SK-N-SH treated with all-trans-retinoic acid at 6 μM for 48 hours (cell line): ENCODE results near the gene SPINK2.
A peak's percentile ranks its signal among the peaks of the same experiment; 100 is the strongest.

Experiments used
- ATAC-seq: fragments of 200-7000 bp; cut with Tn5 transposase; 3 replicates; pipeline ENCODE4 v1.9.1; 2020; ENCODE audit warnings: mild to moderate bottlenecking, moderate library complexity
- ARNTL ChIP-seq: fragments of 450-650 bp; formaldehyde crosslinking; IDR thresholded peaks from 2 replicates; pipeline ENCODE4 v1.5.0; 2020; ENCODE audit warnings: low read depth, mild to moderate bottlenecking, moderate library complexity, borderline replicate concordance
- ESRRG ChIP-seq: fragments of 250-450 bp; sonication (Bioruptor Pico); IDR thresholded peaks from 2 replicates; pipeline ENCODE4 v1.6.1; 2021; ENCODE audit warnings: mild to moderate bottlenecking
- GLIS3 ChIP-seq: fragments of 250-450 bp; sonication (Bioruptor Pico); IDR thresholded peaks from 2 replicates; pipeline ENCODE4 v1.5.0; 2020; ENCODE audit warnings: mild to moderate bottlenecking, moderate library complexity
- ISL1 ChIP-seq: fragments of 250-450 bp; sonication (Bioruptor Pico); IDR thresholded peaks from 2 replicates; pipeline ENCODE4 v2.1.2; 2022; ENCODE audit warnings: mild to moderate bottlenecking, moderate library complexity
- POU6F1 ChIP-seq: fragments of 250-450 bp; sonication (Bioruptor Pico); IDR thresholded peaks from 2 replicates; pipeline ENCODE4 v1.8.0; 2021; ENCODE audit warnings: low read depth, mild to moderate bottlenecking, moderate library complexity, borderline replicate concordance
- PPARA ChIP-seq: fragments of 250-450 bp; sonication (Bioruptor Pico); IDR thresholded peaks from 2 replicates; pipeline ENCODE4 v1.5.0; 2020; ENCODE audit warnings: mild to moderate bottlenecking, borderline replicate concordance
- SNAI2 ChIP-seq: fragments of 250-450 bp; sonication (Bioruptor Pico); IDR thresholded peaks from 2 replicates; pipeline ENCODE4 v1.5.0; 2020; ENCODE audit warnings: mild to moderate bottlenecking, moderate library complexity
- TCF4 ChIP-seq: fragments of 250-450 bp; sonication (Bioruptor Pico); IDR thresholded peaks from 2 replicates; pipeline ENCODE4 v1.8.0; 2021; ENCODE audit warnings: mild to moderate bottlenecking, moderate library complexity, borderline replicate concordance
- TOX ChIP-seq: fragments of 250-450 bp; sonication (Bioruptor Pico); IDR thresholded peaks from 2 replicates; pipeline ENCODE4 v1.8.0; 2021; ENCODE audit warnings: mild to moderate bottlenecking, moderate library complexity, borderline replicate concordance
- ZFP3 ChIP-seq: fragments of 250-450 bp; sonication (Bioruptor Pico); IDR thresholded peaks from 2 replicates; pipeline ENCODE4 v1.5.0; 2020; ENCODE audit warnings: mild to moderate bottlenecking, moderate library complexity
- ZFP30 ChIP-seq: fragments of 450-650 bp; formaldehyde crosslinking; IDR thresholded peaks from 2 replicates; pipeline ENCODE4 v1.5.0; 2022; ENCODE audit warnings: mild to moderate bottlenecking, moderate library complexity
- ZNF565 ChIP-seq: fragments of 450-650 bp; formaldehyde crosslinking; conservative IDR thresholded peaks from 2 replicates; pipeline ENCODE4 v1.5.0; 2020; ENCODE audit warnings: low read depth, mild to moderate bottlenecking, moderate library complexity
- ZNF70 ChIP-seq: fragments of 450-650 bp; formaldehyde crosslinking; IDR thresholded peaks from 2 replicates; pipeline ENCODE4 v1.5.0; 2020; ENCODE audit warnings: mild to moderate bottlenecking, moderate library complexity
- ZNF8 ChIP-seq: fragments of 450-650 bp; formaldehyde crosslinking; IDR thresholded peaks from 2 replicates; pipeline ENCODE4 v1.5.0; 2020; ENCODE audit warnings: mild to moderate bottlenecking, moderate library complexity
- TF ChIP-seq, protein P1 (sequence below): fragments of 250-450 bp; sonication (Bioruptor Pico); IDR thresholded peaks from 2 replicates; pipeline ENCODE4 v1.8.0; 2020; ENCODE audit warnings: mild to moderate bottlenecking, moderate library complexity, borderline replicate concordance
- TF ChIP-seq, protein P2 (sequence below): fragments of 250-450 bp; sonication (Bioruptor Pico); IDR thresholded peaks from 2 replicates; pipeline ENCODE4 v1.5.1; 2020; ENCODE audit warnings: low read depth, mild to moderate bottlenecking, moderate library complexity
- TF ChIP-seq, protein P3 (sequence below): fragments of 250-450 bp; sonication (Bioruptor Pico); IDR thresholded peaks from 2 replicates; pipeline ENCODE4 v1.5.0; 2020; ENCODE audit warnings: mild to moderate bottlenecking, moderate library complexity

The SPINK2 gene

GRCh38 chr4:56799824-56800756, 21.4 kb downstream of the SPINK2 start:
- peak; percentile 100 for ATAC-seq
- TF ChIP-seq ESRRG (CRISPR knock-in tag) = no peak
- TF ChIP-seq, protein P1, sequence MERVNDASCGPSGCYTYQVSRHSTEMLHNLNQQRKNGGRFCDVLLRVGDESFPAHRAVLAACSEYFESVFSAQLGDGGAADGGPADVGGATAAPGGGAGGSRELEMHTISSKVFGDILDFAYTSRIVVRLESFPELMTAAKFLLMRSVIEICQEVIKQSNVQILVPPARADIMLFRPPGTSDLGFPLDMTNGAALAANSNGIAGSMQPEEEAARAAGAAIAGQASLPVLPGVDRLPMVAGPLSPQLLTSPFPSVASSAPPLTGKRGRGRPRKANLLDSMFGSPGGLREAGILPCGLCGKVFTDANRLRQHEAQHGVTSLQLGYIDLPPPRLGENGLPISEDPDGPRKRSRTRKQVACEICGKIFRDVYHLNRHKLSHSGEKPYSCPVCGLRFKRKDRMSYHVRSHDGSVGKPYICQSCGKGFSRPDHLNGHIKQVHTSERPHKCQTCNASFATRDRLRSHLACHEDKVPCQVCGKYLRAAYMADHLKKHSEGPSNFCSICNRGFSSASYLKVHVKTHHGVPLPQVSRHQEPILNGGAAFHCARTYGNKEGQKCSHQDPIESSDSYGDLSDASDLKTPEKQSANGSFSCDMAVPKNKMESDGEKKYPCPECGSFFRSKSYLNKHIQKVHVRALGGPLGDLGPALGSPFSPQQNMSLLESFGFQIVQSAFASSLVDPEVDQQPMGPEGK (CRISPR knock-in tag) = peak; percentile 28; the same call in 1 of the 2 replicates

- peak; percentile 6; the same call in 2 of the 3 replicates for ATAC-seq
- no peak for TF ChIP-seq ZNF8
- TF ChIP-seq ZFP30 = no peak
- no peak for TF ChIP-seq TOX (CRISPR knock-in tag)
- no peak for TF ChIP-seq ZFP3 (CRISPR knock-in tag)
- no peak for TF ChIP-seq SNAI2 (CRISPR knock-in tag)
- TF ChIP-seq, protein P1 (CRISPR knock-in tag) = no peak
Measured at GRCh38 chr4:56799161-56799759, 22.2 kb downstream of the SPINK2 start.

DNA sequence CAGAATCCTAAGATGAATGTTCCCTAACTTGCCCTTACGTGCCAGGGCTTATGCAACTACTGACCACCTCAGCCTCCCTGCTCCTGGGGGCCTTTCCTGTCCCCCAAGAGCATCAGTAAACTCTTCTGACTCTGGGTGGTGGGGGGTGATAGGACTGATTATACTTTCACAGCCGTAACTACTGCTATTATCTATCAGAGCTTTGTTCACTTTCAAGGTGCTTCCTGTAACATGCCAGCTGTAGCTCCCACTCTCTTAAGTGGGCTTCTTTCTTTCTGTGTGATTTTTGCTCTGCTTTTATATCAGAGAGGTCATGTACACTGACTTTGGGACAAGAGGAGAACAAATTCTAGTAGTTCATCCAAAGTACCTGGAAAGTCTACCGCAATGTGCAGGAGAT, 25.3 kb downstream of the SPINK2 start:
- TF ChIP-seq ARNTL (CRISPR knock-in tag) (no peak), ZFP30 (no peak), ZNF70 (CRISPR knock-in tag) (no peak), PPARA (CRISPR knock-in tag) (no peak), ZNF8 (no peak), GLIS3 (CRISPR knock-in tag) (no peak), ISL1 (CRISPR knock-in tag) (no peak), POU6F1 (CRISPR knock-in tag) (no peak)
- ATAC-seq = no peak

DNA sequence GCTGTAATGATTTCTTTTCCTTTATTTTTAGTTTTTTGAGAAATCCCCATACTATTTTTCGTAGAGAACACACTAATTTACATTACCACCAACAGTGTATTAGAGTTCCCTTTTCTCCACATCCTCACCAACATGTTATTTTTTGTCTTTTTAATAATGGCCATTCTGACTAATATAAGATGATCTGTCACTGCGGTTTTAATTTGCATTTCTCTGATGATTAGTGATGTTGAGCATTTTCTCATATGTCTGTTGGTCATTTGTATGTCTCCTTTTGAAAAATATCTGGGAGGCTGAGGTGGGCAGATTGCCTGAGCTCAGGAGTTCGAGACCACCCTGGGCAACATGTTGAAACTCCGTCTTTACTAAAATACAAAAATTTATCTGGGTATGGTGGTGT, 30.2 kb downstream of the SPINK2 start:
- no peak for ATAC-seq
- TF ChIP-seq, protein P2, sequence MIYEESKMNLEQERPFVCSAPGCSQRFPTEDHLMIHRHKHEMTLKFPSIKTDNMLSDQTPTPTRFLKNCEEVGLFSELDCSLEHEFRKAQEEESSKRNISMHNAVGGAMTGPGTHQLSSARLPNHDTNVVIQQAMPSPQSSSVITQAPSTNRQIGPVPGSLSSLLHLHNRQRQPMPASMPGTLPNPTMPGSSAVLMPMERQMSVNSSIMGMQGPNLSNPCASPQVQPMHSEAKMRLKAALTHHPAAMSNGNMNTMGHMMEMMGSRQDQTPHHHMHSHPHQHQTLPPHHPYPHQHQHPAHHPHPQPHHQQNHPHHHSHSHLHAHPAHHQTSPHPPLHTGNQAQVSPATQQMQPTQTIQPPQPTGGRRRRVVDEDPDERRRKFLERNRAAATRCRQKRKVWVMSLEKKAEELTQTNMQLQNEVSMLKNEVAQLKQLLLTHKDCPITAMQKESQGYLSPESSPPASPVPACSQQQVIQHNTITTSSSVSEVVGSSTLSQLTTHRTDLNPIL (CRISPR knock-in tag) = no peak
- no peak for TF ChIP-seq GLIS3 (CRISPR knock-in tag)
- no peak for TF ChIP-seq TOX (CRISPR knock-in tag)
- no peak for TF ChIP-seq SNAI2 (CRISPR knock-in tag)
- TF ChIP-seq ESRRG (CRISPR knock-in tag) = no peak
- no peak for TF ChIP-seq ZNF70 (CRISPR knock-in tag)
- no peak for TF ChIP-seq ZNF8
- no peak for TF ChIP-seq ZNF565 (CRISPR knock-in tag)
- no peak for TF ChIP-seq TCF4
- TF ChIP-seq PPARA (CRISPR knock-in tag) = no peak
- no peak for TF ChIP-seq ISL1 (CRISPR knock-in tag)
- no peak for TF ChIP-seq ARNTL (CRISPR knock-in tag)

DNA sequence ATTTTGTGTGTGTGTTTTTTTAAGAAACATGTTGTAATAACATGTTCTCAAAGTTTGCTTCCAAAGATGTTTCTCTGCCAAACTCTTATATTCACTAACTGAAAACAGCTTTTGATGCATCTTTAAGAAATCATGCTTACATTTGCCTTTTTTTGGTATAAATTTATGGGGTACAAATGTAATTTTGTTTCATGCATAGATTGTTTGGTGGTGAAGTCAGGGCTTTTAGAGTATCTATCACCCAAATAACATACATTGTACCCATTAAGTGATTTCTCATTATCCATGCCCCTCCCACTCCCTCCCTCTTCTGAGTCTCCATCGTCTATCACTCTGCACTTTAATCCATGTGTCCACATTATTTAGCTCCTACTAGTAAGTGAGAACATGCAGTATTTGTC, 30.8 kb downstream of the SPINK2 start:
- no peak for ATAC-seq
- TF ChIP-seq ZNF70 (CRISPR knock-in tag) (no peak), ZFP30 (no peak), ESRRG (CRISPR knock-in tag) (no peak), POU6F1 (CRISPR knock-in tag) (no peak), ZNF565 (CRISPR knock-in tag) (no peak)
- TF ChIP-seq, protein P3, sequence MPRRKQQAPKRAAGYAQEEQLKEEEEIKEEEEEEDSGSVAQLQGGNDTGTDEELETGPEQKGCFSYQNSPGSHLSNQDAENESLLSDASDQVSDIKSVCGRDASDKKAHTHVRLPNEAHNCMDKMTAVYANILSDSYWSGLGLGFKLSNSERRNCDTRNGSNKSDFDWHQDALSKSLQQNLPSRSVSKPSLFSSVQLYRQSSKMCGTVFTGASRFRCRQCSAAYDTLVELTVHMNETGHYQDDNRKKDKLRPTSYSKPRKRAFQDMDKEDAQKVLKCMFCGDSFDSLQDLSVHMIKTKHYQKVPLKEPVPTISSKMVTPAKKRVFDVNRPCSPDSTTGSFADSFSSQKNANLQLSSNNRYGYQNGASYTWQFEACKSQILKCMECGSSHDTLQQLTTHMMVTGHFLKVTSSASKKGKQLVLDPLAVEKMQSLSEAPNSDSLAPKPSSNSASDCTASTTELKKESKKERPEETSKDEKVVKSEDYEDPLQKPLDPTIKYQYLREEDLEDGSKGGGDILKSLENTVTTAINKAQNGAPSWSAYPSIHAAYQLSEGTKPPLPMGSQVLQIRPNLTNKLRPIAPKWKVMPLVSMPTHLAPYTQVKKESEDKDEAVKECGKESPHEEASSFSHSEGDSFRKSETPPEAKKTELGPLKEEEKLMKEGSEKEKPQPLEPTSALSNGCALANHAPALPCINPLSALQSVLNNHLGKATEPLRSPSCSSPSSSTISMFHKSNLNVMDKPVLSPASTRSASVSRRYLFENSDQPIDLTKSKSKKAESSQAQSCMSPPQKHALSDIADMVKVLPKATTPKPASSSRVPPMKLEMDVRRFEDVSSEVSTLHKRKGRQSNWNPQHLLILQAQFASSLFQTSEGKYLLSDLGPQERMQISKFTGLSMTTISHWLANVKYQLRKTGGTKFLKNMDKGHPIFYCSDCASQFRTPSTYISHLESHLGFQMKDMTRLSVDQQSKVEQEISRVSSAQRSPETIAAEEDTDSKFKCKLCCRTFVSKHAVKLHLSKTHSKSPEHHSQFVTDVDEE (CRISPR knock-in tag) = no peak
- TF ChIP-seq, protein P1 (CRISPR knock-in tag) = no peak
